GM18526 (cell line): ENCODE results near the gene TM4SF5.

Experiments
- POLR2A ChIP-seq: IDR thresholded peaks from 3 replicates; pipeline ENCODE4 v1.6.1; 2011; ENCODE audit not compliant: insufficient read length; ENCODE audit errors: extremely low read depth

The TM4SF5 gene

DNA sequence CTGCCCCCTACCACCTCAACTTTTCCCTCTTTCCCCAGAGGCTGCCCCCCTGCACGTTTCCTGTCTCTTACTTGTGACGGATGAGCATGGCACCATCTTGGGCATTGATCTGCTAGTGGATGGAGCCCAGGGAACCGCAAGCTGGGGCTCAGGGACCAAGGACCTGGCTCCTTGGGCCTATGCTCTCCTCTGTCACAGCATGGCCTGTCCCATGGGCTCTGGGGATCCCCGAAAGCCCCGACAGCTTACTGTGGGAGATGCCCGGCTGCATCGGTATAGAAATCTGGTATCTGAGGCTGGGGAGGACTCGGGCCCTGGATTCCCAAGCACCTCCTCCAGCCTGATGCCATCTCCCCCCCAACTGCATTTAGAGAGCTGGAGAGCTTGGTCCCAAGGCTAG lies 30.1 kb upstream of the TM4SF5 start:
- TF ChIP-seq POLR2A, result no peak

DNA sequence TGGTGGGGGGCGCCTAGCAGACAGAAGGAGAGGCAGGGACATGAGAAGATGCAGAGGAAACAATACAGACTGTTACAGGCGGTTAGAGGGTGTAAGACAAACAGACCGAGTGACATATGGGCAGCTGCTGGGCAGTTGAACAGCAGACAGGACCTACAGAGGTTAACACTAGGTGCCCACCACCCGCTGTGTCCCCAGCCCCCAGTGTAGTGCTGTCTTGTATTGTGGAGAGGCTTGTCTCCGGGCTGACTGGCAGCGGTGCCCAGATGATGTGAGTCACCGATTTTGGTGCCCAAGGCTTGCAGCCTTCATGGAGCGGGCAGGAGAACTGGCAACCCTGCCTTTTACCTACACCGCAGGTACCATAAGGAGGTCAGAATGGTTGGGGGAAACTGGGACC lies 29.6 kb upstream of the TM4SF5 start:
- TF ChIP-seq POLR2A, result no peak

DNA sequence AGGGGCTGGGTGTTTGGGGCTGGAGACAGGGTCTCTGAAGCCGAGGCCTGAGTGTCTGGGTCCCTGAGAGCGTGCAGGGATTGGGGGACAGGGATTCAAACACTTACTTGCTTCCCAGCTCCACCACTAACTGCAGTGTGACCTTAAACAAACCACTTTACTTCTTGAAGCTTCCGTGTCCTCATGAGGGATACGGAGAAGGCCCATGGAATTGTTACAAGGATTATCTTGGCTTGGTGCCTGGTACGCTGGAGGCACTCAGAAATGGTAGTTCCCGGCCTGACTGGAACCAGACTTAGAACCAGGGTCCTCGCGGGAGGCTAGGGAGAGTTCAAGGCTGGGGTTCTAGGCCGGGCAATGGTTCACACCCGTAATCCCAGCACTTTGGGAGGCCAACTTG lies 29.1 kb upstream of the TM4SF5 start:
- TF ChIP-seq POLR2A, result no peak

DNA sequence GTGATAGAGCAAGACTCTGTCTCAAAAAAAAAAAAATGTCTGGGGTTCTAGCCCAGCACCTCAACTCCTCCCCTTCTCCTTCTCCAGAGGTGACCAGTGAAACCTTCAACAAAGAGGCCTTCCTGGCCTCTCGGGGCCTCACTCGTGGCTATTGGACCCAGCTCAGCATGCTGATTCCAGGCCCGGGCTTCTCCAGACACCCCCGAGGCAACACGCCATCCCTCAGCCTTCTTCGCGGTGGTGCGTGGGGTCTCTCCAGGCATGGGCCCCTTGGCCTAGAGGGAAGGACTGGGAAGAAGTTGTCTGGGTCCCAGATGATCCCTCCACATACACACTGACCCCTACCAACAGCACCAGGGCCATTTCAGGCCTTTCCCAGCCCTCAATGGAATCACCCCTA lies 28.5 kb upstream of the TM4SF5 start:
- no peak for TF ChIP-seq POLR2A

DNA sequence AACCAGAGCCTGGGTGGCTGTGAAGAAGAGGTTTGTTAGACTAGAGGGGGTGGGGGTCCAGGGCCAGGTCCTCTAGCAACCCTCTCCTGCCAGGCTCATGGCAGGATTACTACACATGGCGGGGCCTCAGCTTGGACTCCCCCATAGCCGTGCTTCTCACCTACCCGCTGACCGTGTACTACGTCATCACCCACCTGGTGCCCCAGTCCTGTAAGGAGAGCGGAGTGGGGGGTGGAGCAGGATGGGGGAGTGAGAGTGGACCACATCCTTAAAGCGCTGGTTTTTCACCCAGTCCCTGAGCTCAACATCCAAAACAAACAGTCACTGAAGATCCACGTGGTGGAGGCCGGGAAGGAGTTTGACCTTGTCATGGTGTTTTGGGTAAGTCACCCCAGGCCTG lies 27.8 kb upstream of the TM4SF5 start:
- TF ChIP-seq POLR2A, result no peak

DNA sequence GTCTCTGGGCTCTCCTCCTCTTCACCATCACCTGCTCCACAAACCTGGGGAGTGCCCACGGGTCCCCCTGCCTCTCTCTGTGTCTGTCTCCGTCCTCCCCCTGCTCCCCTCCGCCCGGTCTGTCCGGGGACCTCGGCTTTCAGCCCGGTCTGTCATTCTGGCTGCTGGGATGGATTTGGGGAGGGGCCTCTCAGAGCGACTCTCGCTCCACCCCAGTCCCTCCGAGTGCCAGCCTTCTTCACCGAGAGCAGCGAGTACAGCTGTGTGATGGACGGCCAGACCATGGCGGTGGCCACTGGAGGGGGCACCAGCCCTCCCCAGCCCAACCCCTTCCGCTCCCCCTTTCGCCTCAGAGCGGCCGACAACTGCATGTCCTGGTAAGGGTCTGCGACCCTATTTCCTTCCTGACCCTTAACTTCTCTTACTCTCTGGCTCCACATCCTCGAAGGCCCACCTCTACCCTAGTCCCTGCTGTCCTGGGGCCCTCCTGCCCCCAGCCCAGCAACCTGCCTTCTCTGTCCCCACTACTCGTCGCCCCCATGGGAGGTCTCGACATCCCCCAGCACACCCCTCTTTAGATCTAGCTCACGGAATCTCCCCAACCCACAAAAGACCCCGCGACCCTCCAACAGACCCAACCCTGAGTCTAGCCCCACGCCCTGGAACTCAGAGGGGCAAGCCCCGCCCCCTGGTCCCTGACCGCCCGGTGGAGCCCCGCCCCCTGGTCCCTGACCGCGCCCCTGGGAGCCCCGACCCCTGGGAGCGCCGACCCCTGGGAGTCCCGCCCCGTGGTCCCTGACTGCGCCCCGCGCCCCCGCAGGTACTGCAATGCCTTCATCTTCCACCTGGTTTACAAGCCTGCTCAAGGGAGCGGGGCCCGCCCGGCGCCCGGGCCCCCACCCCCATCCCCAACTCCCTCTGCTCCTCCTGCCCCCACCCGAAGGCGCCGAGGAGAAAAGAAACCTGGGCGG lies 26.4 kb upstream of the TM4SF5 start:
- TF ChIP-seq POLR2A, result no peak

DNA sequence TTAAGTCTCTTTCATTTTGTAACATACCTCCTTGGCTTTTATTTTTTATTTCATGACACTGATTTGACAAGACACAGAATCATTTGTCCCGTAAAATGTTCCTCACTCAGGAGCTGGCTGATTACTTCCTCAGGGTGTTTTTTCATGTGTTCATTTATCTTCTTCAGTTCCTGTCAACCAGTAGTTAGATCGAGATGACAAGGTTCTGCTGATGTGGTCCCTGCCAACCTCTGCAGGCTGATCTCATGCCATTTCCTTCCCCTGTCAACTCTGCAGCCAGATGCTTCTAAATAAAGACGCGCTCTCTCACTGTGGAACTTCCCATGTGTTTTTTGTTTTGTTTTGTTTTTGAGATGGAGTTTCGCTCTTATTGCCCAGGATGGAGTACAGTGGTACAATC lies 23.8 kb upstream of the TM4SF5 start:
- no peak for TF ChIP-seq POLR2A

DNA sequence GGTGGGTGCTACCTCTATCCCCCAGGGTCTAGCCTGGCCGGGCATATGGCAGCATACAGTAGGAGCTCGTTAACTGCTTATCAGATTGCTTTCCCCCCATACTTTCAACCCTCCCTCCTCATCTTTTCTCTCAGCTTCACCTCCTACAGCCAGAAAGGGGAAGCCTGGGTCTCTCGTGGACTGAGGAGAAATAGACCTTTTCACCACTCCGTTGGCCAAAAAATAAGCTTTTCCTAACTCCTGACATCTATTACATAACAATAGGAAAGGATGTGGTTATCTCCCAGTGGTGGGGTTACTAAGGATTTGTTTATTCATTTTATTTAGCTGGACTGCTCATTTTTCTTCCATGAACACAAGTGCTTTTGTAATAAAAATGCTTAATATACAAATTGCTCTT lies 23.0 kb upstream of the TM4SF5 start:
- no peak for TF ChIP-seq POLR2A

DNA sequence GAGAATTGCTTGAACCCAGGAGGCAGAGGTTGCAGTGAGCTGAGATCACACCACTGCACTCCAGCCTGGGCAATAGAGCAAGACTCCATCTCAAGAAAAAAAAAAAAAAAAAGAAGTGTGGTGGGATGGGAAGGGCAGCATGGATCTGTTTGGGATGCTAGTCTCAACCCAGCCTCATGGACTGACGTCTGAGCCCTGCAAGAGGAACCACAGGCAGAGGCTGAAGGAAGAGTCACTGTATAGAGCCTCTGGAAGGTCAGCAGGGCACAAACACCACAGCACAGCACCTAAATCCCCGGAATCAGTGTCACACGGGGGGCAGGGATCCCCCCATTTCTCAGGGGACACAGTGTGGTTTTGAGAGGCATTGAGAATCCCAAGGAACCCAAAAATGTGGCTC lies 21.1 kb upstream of the TM4SF5 start:
- TF ChIP-seq POLR2A, result no peak

DNA sequence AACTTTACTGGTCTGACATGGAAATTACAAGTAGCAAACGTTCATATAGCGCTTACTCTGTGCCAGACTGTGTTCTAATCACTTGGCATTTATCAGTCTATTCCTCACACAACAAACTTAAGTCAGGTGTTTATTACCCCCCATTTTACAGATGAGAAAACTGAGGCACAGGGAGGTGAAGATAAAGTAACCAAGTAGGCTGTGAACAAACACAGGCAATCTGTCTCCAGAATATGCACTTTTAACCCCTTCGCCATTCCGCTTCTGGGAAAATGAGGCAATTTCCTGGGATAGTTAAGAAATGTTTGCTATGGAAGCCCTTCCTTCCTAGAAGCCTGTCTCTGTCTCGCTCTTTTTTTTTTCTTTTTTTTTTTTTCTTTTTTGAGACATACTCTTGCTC lies 19.8 kb upstream of the TM4SF5 start:
- no peak for TF ChIP-seq POLR2A

DNA sequence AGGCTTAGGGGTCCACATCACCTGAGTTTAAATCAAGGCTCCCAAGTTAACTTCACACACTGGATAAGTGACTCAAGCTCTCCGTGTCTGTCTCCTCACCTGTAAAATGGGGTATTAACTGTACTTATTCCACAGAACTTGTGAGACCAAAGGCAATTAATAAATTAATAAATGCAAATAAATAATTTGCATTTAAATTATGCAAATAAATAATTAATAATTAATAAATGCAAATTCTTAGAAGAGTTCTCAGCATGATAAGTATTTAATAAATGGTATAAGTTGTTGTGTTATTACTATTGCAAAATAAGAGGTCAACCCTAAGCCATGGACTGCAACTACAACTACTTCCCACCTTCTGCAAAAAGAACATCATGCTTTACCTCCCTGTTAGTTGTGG lies 18.3 kb upstream of the TM4SF5 start:
- no peak for TF ChIP-seq POLR2A

DNA sequence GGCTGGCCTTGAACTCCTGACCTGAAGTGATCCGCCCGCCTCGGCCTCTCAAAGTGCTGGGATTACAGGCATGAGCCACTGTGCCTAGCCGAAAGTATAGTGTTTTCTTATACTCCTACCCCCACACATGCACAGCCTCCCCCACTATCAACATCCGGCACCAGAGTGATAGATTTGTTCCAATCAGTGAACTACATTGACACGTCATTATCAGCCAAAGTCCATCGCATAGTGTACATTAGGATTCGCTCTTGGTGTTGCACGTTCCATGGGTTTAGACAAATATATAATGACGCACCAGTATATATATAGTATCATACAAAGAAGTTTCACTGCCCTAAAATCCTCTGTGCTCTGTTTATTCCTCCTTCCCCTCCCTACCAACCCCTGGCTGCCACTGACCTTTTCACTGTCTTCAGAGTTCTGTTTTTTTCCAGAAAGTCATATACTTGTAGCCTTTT lies 11.9 kb upstream of the TM4SF5 start:
- no peak for TF ChIP-seq POLR2A

DNA sequence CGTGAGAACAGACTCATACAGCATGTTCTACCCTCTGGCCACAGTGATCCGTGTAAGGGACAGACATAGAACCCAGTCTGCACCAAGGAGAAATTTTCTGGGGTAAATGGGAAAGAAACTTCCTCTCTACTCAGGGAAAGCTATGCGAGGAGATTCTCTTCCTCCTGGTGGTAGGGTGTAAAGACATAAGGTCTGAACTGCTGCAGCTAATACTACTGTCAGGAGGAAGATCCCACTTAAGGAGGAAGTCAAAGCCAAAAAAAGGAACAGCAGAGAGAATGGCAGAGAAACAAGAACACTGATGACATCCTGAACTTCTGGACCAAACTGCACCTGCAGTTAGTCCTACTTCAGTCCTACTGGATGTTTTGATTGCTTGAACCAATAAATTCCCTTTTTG lies 7.1 kb upstream of the TM4SF5 start:
- no peak for TF ChIP-seq POLR2A

DNA sequence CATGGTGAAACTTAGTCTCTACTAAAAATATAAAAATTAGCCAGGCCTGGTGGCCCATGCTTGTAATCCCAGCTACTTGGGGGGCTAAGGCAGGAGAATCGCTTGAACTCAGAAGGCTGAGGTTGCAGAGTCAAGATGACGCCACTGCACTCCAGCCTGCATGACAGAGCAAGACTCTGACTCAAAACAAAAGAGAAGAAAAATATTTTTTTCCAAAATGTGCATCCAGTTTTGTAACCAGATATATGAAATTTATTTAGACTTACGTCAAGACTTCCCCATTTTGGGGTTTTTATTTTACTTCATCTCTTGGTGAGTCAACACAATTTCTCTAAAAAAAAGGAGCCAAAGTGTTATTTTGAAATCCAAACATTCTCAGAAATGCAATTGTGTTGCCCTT lies 5.5 kb upstream of the TM4SF5 start:
- no peak for TF ChIP-seq POLR2A

DNA sequence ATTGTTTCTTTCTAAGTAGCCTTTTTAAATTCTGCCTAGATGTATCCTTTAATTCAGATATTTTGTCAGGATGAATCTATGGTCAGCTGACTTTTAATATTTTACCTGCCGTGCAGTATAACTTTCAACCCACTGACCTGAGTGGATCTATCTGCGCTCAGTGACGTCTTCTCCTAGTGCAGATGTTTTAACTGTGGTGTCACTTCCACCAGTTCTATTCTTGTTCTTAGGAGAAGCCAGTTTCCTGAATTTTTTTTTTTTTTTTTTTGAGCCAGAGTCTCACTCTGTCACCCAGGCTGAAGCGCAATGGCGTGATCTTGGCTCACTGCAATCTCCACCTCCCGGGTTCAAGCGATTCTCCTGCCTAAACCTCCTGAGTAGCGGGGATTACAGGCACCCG lies 5.0 kb upstream of the TM4SF5 start:
- TF ChIP-seq POLR2A, result no peak

DNA sequence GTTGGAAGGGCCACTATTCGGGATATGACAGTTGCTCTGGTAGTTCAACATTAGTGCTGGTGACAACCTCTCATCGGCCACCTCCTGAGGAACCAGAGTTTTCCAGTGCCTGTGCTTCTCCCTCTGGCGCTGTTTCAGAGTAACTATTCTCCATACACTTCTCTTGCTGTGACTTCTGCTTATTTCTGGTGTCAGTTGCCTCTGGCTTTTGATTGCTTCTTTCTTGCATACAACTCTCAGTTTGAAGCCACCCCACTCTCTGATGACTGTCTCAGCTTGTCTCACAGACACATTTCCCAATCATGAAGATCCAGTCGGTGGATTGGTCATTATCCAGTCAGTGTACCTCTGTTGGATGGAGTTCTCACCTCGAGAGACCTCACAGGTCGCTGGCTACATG lies 3.4 kb upstream of the TM4SF5 start:
- TF ChIP-seq POLR2A, result no peak

DNA sequence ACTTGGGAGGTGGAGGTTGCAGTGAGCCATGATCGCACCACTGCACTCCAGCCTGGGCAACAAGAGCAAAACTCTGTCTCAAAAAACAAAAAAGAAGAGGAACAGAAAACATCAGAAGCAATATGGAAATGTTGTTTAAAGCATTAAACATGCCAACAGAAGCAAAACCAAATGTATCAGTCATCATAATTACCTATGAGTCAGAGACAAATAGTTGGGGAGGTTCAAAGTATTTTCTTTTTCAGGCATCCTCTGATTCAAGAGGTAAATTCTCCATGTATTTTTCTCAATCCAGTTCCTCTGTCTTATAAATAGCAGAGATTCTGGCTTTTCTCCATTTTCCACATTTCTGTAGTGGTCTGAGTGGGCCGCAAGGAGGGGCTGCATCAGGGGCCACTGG lies 2.1 kb upstream of the TM4SF5 start:
- TF ChIP-seq POLR2A, result no peak

DNA sequence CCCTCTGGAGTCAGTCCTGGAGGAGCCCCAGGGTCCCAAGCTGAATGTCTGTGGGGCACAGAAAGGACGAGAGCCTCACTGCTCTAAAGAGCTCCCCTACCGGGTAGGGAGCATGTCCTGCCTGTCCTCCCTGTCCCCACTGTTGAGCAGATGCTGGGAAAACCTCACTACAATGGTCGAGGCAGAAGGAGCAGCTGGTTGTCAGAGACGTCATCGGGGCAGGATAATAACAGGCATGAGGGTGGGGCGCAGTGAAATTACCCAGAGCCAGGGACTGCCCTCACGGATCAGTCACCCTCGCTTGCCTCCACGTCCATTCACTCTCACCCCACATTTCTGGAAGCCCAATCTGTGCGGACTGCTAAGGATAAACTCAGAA lies 538 bp downstream of the TM4SF5 start:
- TF ChIP-seq POLR2A, result no peak
